H1 (cell line): ENCODE data around the gene HFE.

Experiments
- CHD2 ChIP-seq: IDR thresholded peaks from 2 replicates; pipeline ENCODE4 v1.6.1; 2012; ENCODE audit warnings: low read length, improper control_type of control experiment
- CTCF ChIP-seq, 3 experiments: IDR thresholded peaks; 1 replicate in 2 of 3; 2 replicates in 1 of 3; pipeline versions ENCODE4 v1.5.1 to v1.6.1; 2011; ENCODE audit warnings: low read length in 3 of 3, mild to moderate bottlenecking in 3 of 3, inconsistent platforms in 2 of 3, low read depth in 1 of 3, moderate library complexity in 1 of 3; ENCODE audit not compliant: insufficient read depth in 1 of 3; ENCODE audit errors: control extremely low read depth in 1 of 3
- EP300 ChIP-seq, 2 experiments: IDR thresholded peaks; 1 replicate in 1 of 2; 2 replicates in 1 of 2; pipeline ENCODE4 v1.6.1; 2011 to 2012; ENCODE audit warnings: low read depth in 2 of 2, low read length in 2 of 2, mild to moderate bottlenecking in 2 of 2, borderline replicate concordance in 1 of 2, inconsistent platforms in 1 of 2, moderate library complexity in 1 of 2
- EZH2 ChIP-seq: fragments of 200-600 bp; sonication (generic); IDR thresholded peaks from 2 replicates; pipeline ENCODE4 v1.7.1; 2012; ENCODE audit warnings: low read depth, mild to moderate bottlenecking, moderate library complexity, low read length, inconsistent platforms; ENCODE audit not compliant: severe bottlenecking
- KDM5A ChIP-seq: fragments of 200-600 bp; IDR thresholded peaks from 2 replicates; pipeline ENCODE4 v1.7.1; 2012; ENCODE audit warnings: mild to moderate bottlenecking, low read length, inconsistent platforms, mixed read lengths
- MAFK ChIP-seq: IDR thresholded peaks from 2 replicates; pipeline ENCODE4 v1.6.1; 2012; ENCODE audit warnings: low read depth, mild to moderate bottlenecking, improper control_type of control experiment, low read length
- NANOG ChIP-seq: IDR thresholded peaks from 2 replicates; pipeline ENCODE4 v1.6.1; 2011; ENCODE audit warnings: low read length, low read depth, mild to moderate bottlenecking, inconsistent platforms; ENCODE audit not compliant: insufficient read depth, poor library complexity, severe bottlenecking
- POLR2A ChIP-seq, 2 experiments: IDR thresholded peaks; 1 replicate in 1 of 2; 2 replicates in 1 of 2; pipeline ENCODE4 v1.6.1; 2011; ENCODE audit warnings: low read depth in 2 of 2, low read length in 2 of 2, mild to moderate bottlenecking in 2 of 2; ENCODE audit errors: control extremely low read depth in 1 of 2
- POLR2AphosphoS5 ChIP-seq: IDR thresholded peaks from 2 replicates; pipeline ENCODE4 v1.6.1; 2011; ENCODE audit warnings: low read depth, low read length
- POU5F1 ChIP-seq: IDR thresholded peaks from 2 replicates; pipeline ENCODE4 v1.6.1; 2011; ENCODE audit warnings: low read depth, mild to moderate bottlenecking, low read length, moderate library complexity
- SP2 ChIP-seq: IDR thresholded peaks from 2 replicates; pipeline ENCODE4 v1.6.1; 2012; ENCODE audit warnings: mild to moderate bottlenecking, low read length, inconsistent platforms
- TAF1 ChIP-seq: IDR thresholded peaks from 2 replicates; pipeline ENCODE4 v1.6.1; 2011; ENCODE audit warnings: mild to moderate bottlenecking, low read depth, low read length

GRCh38 chr6:26107935-26108334 lies 20.7 kb downstream of the HFE start:
- TF ChIP-seq CTCF (IDR thresholded peaks at IDR 0.05; ENCODE audit: control extremely low read depth in 1 of 3, insufficient read depth in 1 of 3, low read depth in 1 of 3, low read length in 3 of 3) (no peak), POU5F1 (no peak), EZH2 (no peak), KDM5A (no peak), POLR2A (IDR thresholded peaks at IDR 0.05; ENCODE audit: control extremely low read depth in 1 of 2, low read depth in 2 of 2, low read length in 2 of 2) (no peak; a peak in 1 of 3 replicates), NANOG (no peak), CHD2 (no peak), SP2 (no peak), MAFK (no peak), EP300 (IDR thresholded peaks at IDR 0.05; ENCODE audit: borderline replicate concordance in 1 of 2, low read depth in 2 of 2, low read length in 2 of 2) (no peak), POLR2AphosphoS5 (no peak), TAF1 (no peak)
